Activated CD8-positive, alpha-beta memory T cell treated with anti-CD3 and anti-CD28 coated beads for 4 hours (primary cell): ENCODE measurements around the gene NTRK2.

ENCODE experiments used
- DNase-seq, 2 donors: peaks; one replicate each; pipeline ENCODE4 v3.0.0-alpha.2; 2020; ENCODE audit warnings: low read depth in 2 of 2

NTRK2 gene

GRCh38 chr9:85014292-85014691 lies 344.8 kb downstream of the NTRK2 start:
- DNase-seq: no peak

DNA sequence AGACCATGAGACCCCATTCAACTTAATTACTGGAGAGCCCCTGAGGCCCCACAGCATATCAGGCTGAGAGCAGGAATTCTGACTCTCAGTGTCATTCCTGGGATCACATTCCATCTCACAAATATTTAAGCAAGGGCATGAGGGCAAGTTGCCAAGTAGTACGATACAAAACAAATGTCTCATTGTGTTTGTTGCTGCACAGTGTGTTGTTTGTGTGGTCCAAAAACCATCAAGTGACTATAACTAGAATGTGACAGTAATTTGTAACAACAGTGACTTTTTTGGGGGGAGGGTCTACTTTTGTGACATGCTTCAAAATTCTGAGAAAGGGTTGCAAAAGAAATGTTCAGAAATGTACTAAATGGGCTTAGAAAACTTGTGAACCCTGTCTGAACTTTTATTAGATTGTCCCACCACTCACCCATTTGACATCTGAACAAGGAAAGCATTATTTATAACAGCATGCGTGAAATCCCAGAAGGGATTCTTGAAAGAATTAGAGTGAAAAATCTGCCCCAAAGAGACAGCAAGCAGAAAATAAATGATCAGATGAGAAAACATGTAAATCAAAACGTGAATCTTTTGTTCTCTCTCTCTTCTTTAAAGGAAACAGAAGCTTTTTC lies 347.0 kb downstream of the NTRK2 start:
- DNase-seq: no peak

GRCh38 chr9:85020791-85021190 lies 351.3 kb downstream of the NTRK2 start:
- no peak for DNase-seq

DNA sequence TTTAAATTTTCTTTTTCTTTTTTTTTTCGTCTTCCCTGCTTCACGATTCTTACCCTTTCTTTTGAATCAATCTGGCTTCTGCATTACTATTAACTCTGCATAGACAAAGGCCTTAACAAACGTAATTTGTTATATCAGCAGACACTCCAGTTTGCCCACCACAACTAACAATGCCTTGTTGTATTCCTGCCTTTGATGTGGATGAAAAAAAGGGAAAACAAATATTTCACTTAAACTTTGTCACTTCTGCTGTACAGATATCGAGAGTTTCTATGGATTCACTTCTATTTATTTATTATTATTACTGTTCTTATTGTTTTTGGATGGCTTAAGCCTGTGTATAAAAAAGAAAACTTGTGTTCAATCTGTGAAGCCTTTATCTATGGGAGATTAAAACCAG lies 352.2 kb downstream of the NTRK2 start:
- no peak for DNase-seq

- DNase-seq: no peak
Measured at GRCh38 chr9:85024374-85024773, 354.8 kb downstream of the NTRK2 start.

DNA sequence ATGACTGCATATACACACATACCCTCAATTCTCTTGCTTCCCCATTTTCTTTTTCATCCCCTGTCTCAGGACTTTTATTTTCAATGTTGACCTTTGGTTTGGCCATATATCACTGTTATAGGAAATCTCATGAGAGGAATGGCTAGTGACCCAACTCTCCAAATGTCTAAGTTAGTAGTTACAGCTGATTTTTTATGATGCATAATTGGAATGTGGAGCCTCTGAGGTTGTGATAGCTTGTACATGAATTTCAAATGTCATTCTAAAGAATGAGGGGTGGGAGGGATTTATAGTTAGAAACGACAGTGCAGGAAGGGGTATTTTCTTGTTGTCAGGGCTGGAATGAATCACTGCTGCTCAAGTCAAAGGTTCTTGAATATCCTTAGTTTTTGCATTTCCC lies 356.1 kb downstream of the NTRK2 start:
- no peak for DNase-seq

DNA sequence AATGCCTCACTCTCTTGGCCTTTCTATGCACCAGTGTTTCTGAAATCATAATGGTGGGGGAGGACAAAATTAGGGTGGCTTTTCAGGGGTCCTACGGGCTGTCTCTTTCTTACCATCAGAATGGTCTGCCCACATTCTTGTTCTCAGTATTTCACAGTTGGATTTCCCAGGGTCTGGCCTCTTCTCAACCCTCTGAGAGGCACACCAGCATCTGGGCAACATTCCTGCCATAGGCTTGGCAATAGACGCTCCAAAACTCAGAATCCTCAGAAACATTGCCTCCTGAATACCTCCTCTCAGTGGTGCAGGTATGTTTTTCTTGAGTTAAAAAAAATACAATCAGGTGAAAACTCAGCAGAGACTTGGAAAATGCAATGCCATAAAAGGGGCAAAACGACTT lies 358.3 kb downstream of the NTRK2 start:
- no peak for DNase-seq

DNA sequence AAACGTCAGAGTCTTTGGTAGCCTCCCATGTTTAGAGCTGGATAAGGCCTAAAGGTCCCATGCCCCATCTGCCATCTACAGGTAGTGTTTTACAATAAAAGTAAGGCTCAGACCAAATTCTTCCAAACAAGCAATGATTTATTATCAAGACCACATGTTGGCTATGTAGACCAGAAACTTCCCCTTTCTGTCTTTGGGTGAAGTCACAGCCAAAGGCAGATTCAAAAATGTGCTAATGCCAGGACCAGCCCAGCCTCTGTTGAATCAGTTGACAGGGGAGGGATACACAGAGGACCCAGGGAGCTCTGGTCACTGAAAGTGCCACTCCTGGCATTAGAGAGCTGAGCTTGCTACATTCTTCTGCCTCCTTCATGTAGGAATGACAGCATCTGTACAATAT lies 360.8 kb downstream of the NTRK2 start:
- DNase-seq: no peak

DNA sequence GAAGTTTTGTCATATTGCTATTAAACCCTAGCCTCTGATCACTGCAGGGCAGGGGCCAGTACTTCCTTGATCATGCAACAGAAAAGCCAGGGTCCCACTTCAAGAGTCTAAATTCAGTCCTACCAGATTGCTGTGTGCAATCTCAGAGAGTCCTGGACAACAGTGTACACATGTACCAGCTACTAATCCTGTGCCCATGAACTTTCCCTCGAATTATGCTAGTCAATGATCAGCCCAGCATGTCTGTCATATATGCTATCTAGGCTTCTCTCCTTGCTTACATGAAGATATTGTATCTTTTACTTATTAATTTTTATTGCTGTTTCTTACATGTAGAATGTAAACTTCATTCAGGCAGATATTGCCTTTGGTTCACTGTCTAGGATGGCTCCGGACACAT lies 367.0 kb downstream of the NTRK2 start:
- no peak for DNase-seq

GRCh38 chr9:85038061-85038460 lies 368.5 kb downstream of the NTRK2 start:
- no peak for DNase-seq

- no peak for DNase-seq
Measured at GRCh38 chr9:85038824-85039608, 369.5 kb downstream of the NTRK2 start.

DNA sequence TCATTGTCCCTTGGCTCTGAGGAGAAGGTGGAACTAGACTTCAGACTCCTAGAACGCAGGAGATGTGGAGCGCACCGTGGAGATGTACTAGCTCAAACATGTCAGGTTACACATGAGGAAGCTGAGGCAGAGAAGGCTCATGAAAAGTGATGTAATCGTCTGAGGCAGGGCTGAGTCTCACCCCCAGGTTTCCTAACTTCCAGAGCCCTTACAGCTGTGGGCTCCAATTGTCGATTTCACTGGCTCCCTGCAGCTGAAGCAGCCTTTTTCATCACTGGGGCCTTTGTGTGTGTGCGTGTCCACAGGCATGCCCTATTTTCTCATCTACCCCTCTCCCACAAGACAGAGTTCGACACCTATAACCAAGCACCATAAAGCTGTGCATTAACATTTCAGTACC lies 370.6 kb downstream of the NTRK2 start:
- DNase-seq: no peak

DNA sequence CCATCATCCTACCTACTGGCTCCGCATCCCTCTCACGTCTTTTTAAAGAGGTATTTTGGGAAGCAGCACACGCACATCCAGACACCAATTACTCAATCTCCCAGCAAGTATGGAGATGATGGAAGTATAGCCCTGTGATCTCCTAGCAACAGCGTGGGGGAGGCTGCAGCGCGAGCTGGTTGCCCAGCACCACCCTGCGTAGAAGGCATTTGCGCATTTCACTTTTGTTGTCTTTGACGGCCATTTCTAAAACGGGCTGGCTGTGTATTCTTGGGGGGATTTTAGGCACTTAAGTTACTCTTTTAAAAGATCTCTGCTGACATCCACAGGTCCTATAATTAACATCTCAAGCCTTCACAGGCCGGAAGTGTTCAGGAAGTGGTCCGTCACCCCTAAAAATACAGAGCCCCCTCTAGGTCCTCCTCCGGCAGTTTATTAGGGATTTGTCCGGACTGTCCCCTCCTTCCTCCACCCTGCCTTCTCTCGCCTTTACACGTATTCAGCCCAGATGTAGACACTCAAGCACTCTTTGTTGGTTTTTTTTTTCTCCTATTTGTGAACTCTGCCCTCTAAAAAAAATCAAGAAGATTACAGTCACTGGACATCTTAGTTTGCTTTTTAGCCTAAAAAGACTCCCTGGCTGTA lies 371.4 kb downstream of the NTRK2 start:
- no peak for DNase-seq

DNA sequence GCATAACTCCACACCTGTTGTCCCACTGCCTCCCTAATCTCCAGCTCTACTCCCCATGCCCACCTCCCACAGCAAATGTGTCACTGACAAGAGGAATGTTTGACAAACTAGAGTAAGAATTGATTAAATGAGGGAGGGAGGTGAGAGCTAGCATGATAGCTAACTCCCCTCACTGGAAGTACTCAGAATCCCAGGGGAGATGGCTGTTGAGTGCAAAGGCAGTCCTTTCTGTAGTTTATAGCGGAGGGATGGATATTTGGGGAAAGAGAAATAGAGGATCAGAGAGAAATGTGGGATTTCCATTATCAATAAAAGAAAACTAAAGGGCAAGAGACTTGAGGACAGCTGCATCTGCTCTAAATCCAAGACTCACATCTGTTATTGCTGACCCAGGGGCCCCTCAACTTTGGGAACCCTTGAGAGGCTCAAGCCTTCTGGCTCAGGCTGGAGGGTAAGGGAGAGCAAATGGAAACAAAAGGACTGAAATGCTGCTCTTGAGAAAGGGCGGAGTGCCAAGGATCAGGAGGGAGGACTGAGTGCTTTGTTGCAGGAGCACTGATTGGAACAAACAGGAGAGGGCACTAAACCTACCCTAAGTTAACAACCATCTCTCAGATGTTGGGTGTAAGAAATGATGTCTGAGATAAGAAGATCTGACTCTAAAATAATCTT lies 372.1 kb downstream of the NTRK2 start:
- no peak for DNase-seq

DNA sequence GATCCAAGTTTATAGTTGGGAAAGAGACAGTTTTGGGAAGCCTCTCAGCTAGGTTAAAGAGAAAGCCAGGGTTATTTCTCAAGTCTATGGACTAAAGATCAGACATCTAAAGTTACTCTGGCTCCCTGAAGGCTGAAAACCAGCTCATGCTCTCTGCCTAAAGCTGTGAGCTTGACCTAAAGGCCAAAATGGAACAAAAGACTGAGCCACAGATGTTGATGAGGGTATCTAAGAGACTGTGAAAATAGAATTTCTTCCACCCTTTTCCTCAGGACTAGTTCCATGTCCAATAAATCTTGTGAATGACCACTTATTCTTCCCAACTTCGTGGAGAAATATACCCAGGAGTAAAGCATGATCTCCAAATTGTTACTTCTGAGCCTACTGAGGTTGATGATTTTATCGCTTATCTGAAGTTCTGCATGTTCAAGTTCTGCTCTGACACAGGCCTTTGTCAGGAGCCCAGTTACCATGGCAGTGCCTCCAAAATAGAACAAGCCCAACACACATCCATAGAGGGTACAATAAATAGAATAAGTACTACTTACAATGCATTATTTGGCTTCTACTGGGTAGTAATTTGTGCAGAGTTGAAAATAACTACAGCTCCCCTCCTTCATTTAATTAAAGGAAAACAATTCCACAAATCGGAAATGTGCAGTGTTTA lies 373.6 kb downstream of the NTRK2 start:
- no peak for DNase-seq

GRCh38 chr9:85045271-85045670 lies 375.7 kb downstream of the NTRK2 start:
- no peak for DNase-seq

DNA sequence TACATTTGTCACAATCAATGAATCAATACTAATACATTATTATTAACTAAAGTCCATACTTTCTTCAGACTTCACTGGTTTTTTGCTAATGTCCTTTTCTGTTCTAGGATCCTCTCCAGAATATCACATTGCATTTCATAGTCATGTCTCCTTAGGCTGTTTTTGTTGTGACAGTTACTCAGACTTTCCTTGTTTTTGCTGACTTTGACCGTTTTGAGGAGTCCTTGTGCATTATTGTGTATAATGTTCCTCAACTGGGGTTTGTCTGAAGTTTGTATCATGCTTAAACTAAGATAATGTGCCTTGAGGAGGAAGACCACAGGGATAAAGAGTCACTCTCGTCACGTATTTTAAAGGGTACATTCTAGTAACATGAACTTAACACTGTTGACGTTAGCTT lies 376.9 kb downstream of the NTRK2 start:
- DNase-seq: no peak

DNA sequence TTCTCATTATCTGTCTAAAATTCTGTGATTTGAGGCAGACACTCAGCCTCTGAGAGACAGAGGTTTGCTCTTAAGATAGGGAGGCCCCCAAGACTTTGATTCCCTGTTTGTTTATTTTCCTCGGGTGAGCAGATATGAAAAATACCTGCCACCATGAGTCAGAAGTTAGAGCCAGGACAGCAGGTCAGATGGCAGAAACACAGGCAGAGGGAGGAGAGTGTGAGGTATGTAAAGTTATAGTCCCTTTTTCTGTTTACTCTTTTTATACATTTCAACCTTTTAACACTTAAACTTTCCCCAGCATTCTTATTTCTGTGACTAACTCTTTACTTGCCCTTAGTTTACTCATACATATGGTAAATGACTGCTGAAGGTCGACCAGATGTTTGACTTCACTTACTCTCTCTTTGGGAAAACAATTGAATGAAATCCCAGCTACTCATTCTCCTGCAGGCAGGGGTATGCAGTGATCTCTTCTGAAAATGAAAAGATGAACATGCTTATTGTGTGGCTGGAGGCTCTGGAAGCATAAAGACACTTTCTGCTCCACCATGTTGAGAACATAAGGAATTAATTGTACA lies 383.8 kb downstream of the NTRK2 start:
- DNase-seq: no peak

- DNase-seq: no peak
Measured at GRCh38 chr9:85054017-85054416, 384.5 kb downstream of the NTRK2 start.

DNA sequence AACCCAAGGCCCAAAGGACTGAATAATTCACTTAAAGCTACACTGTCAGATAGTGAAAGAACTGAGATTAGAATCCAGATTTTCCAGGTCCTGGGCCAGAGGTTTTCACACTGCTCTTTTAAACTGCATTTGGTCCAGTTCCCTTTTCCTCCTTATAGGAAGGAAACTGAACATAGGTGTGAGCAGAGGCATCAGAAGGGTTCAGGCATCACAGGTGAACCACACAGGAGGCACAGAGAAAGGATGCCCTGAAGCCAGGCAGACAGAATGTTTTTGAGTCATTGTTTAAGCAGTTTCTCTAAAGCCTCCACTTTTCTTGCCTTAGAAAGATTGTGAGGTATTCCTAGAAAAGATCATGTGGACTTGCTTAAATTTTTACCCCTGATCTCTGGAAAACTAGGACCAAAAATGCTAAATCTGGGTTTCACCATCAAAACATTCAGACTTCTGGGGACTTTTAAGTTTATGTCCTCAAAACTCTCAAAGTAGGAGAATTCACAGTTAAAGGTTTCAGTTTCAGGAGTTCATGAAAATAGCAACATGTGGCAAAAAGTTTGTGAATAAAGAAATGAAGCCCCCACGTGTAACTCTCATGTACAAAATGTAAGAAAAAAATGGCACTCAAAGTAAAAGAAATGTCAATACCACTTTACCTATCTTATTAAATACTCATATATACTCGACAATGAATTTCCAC lies 386.1 kb downstream of the NTRK2 start:
- DNase-seq: no peak

DNA sequence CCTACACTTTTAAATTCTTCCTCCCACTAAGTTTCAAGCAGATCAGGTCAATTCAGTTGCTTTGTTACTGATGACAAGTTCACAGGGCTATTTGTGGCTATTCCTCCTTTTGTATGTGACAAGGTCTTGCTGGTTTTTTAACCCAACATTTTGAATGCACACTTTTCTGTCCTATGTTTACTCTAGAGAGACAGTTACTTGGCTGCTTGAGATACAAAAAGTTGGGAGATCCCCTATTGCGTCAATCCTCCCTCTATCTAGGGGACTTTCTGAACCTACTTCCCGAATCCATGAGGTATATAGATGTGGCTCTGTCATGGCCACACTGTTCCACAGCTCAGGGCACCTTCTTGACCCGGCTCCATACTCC lies 386.7 kb downstream of the NTRK2 start:
- no peak for DNase-seq
